NCI-H2107 (cell line): ENCODE data around the gene AHDC1.
"Not testable (repeated sequence)": the region's sequence is repeated elsewhere in the genome, so short reads cannot be mapped to it uniquely, and the experiment has no call there.

Experiments
- DNase-seq: peaks from one replicate; lab custom pipeline; 2025; lab: John Stamatoyannopoulos, UW

The AHDC1 gene

GRCh38 chr1:27517301-27517700 is 86.6 kb downstream of the AHDC1 start:
- DNase-seq = no peak

- no peak for DNase-seq
Measured at GRCh38 chr1:27515626-27516025, 88.3 kb downstream of the AHDC1 start.

GRCh38 chr1:27513958-27514357 is 90.0 kb downstream of the AHDC1 start:
- no peak for DNase-seq

GRCh38 chr1:27513528-27513927 is 90.4 kb downstream of the AHDC1 start:
- no peak for DNase-seq

GRCh38 chr1:27509127-27510080 is 94.5 kb downstream of the AHDC1 start:
- no peak for DNase-seq

- DNase-seq = no peak
Measured at GRCh38 chr1:27507960-27508665, 95.8 kb downstream of the AHDC1 start.

DNA sequence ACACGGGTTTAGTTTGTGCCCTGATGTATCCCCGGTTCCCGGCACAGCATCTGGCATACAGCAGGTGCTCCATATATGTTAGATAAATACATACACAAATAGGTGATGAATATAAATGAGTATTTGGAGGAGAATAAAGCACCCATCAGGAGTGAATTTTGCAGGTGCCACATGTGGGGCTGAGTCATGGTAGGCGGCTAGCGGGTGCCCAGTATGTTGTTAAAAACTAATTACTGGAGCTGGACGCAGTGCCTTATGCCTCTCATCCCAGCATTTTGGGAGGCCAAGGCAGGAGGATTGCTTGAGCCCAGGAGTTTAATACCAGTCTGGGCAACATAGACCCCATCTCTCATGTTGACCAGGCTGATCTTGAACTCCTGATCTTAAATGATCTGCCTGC is 97.2 kb downstream of the AHDC1 start:
- no peak for DNase-seq

GRCh38 chr1:27505420-27505680 is 98.6 kb downstream of the AHDC1 start:
- no peak for DNase-seq

DNA sequence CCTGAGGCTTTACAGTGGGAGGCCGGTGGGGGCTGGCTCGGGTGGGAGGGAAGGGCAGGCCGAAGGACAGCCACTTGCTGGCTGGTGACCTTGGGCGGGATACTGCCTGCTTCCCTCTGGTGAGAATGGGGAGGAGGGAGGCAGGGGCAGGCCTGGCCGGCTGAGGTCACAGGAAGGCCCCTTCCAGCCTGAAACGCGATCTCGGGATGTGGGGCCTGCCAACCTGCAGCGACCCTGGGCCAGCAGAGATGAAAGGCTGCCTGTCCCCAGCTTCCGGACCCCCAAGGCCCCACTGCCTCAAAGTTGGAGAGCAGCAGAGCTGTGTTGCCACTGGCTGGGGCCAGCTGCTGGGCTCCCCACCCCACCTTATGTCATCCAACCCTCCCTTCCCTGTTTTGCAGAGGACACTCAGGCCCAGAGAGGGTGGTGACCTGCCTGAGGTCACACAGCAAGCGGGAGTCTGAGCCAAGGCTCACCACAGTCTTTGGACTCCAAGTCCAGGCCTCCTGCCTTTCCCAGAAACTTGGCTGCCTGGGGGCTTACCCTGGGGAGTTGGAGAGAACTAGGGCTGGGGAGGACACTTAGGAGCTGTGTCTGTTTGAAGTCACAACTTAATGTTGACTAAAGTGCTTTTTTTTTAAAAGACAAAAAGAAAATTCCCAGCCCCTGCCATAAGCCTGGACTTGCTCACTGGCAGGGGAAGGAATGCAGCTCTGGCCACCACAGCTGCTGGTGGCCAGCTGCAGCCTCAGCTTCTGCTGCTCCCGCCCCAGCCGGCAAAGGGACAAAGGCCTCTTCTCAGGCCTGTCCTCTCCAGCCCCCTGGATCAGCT is 99.1 kb downstream of the AHDC1 start:
- no peak for DNase-seq

DNA sequence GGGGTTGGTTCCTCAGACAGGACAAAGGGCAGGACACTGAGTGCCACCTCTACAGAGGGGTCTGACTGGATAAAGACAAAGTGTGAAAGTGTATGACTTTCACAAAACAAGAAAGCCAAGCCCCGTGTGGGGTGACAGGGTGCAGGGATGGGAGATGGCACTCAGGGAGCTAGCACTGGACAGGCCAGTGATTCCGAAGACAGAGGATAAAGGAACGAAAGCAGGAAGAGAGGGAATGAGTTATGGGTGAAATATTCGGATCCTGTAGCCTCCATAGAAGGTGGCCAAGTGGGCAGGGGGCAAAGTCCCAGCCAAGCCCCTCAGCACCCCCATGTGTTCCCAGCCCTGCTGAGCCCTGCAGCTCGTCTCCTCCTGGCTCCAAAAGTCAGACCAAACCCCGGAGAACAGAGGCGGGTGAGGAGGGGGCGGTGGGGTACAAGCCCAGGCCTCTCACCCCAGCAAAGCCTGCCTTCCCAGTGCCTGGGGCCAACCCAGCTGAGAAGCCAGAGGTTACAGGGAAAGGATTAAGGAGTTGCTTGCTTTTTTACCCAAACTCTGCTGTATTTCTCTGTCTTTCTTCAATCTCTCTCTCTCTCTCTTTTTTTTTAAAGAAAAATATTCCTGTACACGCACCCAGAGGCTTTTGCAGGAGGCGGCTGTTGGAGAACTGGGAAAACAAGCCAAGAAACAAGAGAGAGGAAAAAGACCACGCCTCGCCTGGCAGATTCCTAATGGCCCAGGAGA is 99.9 kb downstream of the AHDC1 start:
- DNase-seq = no peak

DNA sequence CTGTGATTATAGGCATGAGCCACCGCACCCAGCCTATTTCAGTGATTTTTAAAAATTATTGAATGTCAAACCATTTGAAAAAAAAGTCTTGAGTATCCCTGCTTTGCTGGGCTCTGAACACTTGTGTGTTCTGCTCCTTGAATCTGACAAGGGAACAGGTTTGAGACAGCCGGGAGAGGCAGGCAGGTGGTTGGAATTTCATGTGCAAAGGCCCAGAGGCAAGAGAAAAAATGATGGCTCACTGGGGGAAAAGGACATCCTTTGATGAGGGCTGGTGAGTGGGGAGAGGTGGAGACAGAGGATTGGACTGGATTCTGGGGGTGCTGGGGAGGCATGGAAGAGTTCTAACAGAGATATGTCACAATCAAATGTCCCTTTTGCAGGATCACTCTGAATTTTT is 100.9 kb downstream of the AHDC1 start:
- no peak for DNase-seq

DNA sequence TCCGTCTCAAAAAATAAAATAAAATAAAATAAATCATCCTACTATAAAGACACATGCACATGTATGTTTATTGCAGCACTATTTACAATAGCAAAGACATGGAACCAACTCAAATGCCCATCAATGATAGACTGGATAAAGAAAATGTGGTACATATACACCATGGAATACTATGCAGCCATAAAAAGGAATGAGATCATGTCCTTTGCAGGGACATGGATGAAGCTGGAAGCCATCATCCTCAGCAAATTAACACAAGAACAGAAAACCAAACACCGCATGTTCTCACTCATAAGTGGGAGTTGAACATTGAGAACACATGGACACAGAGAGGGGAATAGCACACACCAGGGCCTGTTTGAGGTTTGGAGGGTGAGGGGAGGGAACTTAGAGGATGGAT is 102.8 kb downstream of the AHDC1 start:
- not testable (repeated sequence) for DNase-seq

GRCh38 chr1:27499142-27499541 is 104.8 kb downstream of the AHDC1 start:
- no peak for DNase-seq

DNA sequence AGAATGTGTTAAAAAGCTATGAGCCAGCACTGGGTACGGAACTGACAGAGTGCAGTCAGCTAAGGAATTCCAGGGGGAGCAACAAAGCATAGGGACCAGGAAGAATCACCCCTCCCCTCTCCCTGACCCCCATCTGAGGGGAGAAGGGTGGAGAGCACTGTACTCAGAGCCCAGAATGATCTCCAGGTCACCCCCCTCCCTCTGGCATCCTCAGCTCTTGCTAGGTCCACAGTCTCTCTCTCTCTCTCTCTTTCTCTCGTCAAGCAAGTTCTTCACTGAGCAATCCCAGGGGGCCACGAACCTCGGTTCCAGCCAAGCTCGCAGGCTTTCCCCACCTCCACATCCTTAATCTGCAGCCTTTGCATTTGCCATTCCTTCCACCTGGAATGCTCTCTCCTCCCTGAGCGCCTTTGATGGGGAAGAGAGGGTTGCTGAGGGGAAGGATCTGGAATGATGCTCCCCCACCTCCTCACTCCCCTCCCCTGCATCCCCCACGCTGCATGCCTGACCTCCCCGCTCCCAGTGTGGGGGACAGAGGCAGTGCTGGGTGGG is 107.3 kb downstream of the AHDC1 start:
- peak; percentile 21 for DNase-seq

DNA sequence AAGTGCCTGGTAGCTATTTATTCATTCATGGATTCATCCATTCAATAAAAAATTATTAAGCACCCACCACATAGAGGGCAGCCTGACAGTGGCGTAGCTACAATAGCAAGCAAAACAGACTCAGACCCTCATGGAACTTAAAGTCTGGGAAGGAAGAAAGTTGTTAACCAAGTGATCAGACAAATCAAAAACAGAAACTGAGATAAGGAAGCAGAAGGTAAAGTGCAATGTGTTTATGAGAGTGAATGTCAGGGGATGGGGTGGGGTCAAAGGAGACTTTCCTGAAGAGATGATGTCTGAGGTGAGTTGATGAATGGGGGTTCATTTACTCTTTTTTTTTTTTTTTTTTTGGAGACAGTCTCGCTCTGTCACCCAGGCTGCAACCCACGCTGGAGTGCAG is 111.1 kb downstream of the AHDC1 start:
- DNase-seq = no peak

- DNase-seq = no peak
Measured at GRCh38 chr1:27491748-27492700, 111.9 kb downstream of the AHDC1 start.

GRCh38 chr1:27489973-27490741 is 113.8 kb downstream of the AHDC1 start, which contains the start of gene WASF2:
TSS of gene WASF2 (minus strand) at chr1:27490167. CDS start at chr1:27428890, 61,277 bp downstream.
- DNase-seq = peak; percentile 97

DNA sequence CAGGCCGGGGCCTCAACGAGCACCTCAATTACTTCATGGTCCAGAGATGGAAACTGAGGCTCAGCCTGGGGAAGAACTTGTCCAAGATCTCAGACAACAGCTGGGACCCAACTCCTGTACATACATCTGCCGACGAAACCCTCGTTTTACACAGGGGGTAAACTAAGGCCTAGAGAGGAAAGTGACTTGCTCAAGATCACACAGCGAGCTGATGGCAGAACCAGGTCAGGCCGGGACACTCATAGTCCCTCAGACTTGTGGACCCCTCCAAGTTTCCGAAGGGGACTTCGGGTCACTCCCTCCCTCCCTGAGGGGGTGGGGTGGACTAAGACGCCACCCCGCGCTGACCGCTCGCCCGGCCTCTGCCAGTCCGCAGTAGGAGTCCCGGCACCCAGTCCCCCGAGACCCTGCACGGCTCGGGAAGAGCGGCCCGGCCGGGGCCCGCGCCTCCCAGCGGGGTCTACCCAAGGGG is 114.4 kb downstream of the AHDC1 start:
- no peak for DNase-seq
